Keratinocyte (primary cell): ENCODE measurements around the gene LRRN3.

Source experiments
- CTCF ChIP-seq, 3 experiments: IDR thresholded peaks in 1 of 3; conservative IDR thresholded peaks in 1 of 3; optimal IDR thresholded peaks in 1 of 3; 2 replicates in 2 of 3; 3 replicates in 1 of 3; pipeline versions ENCODE3 to v1.5.1; 2011; ENCODE audit warnings: low read length in 3 of 3, mild to moderate bottlenecking in 3 of 3, moderate library complexity in 2 of 3, control low read depth in 1 of 3, inconsistent platforms in 1 of 3; ENCODE audit not compliant: insufficient read depth in 2 of 3; ENCODE audit errors: extremely low read depth in 1 of 3
- EZH2 ChIP-seq: IDR thresholded peaks from one replicate; pipeline ENCODE4 v1.6.1; 2012; ENCODE audit warnings: inconsistent platforms, mild to moderate bottlenecking, low read length, moderate library complexity

- TF ChIP-seq CTCF (optimal IDR thresholded peaks at IDR 0.05 in 1 of 3, IDR thresholded peaks at IDR 0.05 in 1 of 3, conservative IDR thresholded peaks at IDR 0.05 in 1 of 3; ENCODE audit: extremely low read depth in 1 of 3, insufficient read depth in 2 of 3, low read length in 3 of 3), result no peak
- TF ChIP-seq EZH2, result no peak
These were observed 13.8 kb downstream of the LRRN3 start for GRCh38 chr7:111104710-111105109.
